ENCODE measurements around the gene MFN2. TPM values are rescaled to one million over a fixed set of nuclear protein-coding genes. Genes with fewer than 3 reads are reported as not detected.
"Not testable (repeated sequence)": the region's sequence is repeated elsewhere in the genome, so short reads cannot be mapped to it uniquely, and the experiment has no call there.

MFN2 gene
- total RNA-seq: 93.0 TPM

GRCh38 chr1:11979851-11980675 lies at the start of gene MFN2:
Gene MFN2 (plus strand): TSS chr1:11980444. CDS start chr1:11989169, 8,725 bp downstream.
- peak; percentile 98 for DNase-seq

- DNase-seq: peak; percentile 72
These were observed 49.4 kb upstream of the MFN2 start for GRCh38 chr1:11930571-11931445.

GRCh38 chr1:11931845-11932244 lies 48.4 kb upstream of the MFN2 start:
- no peak for DNase-seq

GRCh38 chr1:11934302-11935056 lies 45.8 kb upstream of the MFN2 start, which contains the start of gene PLOD1:
Gene PLOD1 (plus strand): TSS chr1:11934717. CDS start chr1:11934780, 63 bp downstream.
- DNase-seq: peak; percentile 94

GRCh38 chr1:11935057-11935412 lies 45.2 kb upstream of the MFN2 start:
- DNase-seq: no peak

- DNase-seq: not testable (repeated sequence)
These were observed 44.5 kb upstream of the MFN2 start for GRCh38 chr1:11935733-11936132.

- DNase-seq: peak; percentile 88
These were observed 41.3 kb upstream of the MFN2 start for GRCh38 chr1:11938722-11939526.

- DNase-seq: not testable (repeated sequence)
These were observed 40.5 kb upstream of the MFN2 start for GRCh38 chr1:11939794-11940193.

- DNase-seq: peak; percentile 72
These were observed 39.9 kb upstream of the MFN2 start for GRCh38 chr1:11940260-11940921.

- no peak for DNase-seq
These were observed 38.0 kb upstream of the MFN2 start for GRCh38 chr1:11942280-11942679.

GRCh38 chr1:11943619-11944018 lies 36.6 kb upstream of the MFN2 start:
- peak; percentile 68 for DNase-seq

- peak; percentile 91 for DNase-seq
These were observed 35.8 kb upstream of the MFN2 start for GRCh38 chr1:11944358-11944931.

- no peak for DNase-seq
These were observed 33.6 kb upstream of the MFN2 start for GRCh38 chr1:11946647-11947046.

- no peak for DNase-seq
These were observed 31.3 kb upstream of the MFN2 start for GRCh38 chr1:11948822-11949458.

- no peak for DNase-seq
These were observed 28.3 kb upstream of the MFN2 start for GRCh38 chr1:11951901-11952300.

- DNase-seq: no peak
These were observed 27.7 kb upstream of the MFN2 start for GRCh38 chr1:11952455-11953109.

GRCh38 chr1:11955221-11955620 lies 25.0 kb upstream of the MFN2 start:
- no peak for DNase-seq

- DNase-seq: no peak
These were observed 22.8 kb upstream of the MFN2 start for GRCh38 chr1:11957398-11957797.

- DNase-seq: no peak
These were observed 22.3 kb upstream of the MFN2 start for GRCh38 chr1:11957897-11958296.

- no peak for DNase-seq
These were observed 20.0 kb upstream of the MFN2 start for GRCh38 chr1:11960276-11960675.

Measured in tongue (tissue), 2 donors.